WTC11 (cell line): Measurements from ENCODE around the gene DIP2A. TPM values are rescaled to one million over a fixed set of nuclear protein-coding genes. Genes with fewer than 3 reads are reported as not detected.

ENCODE experiments used
- ATAC-seq: fragments of 200-7000 bp; cut with Tn5 transposase; 2 replicates; pipeline ENCODE4 v1.10.0; 2021; ENCODE audit warnings: mild to moderate bottlenecking, moderate library complexity
- CTCF ChIA-PET: fragments of 300-600 bp; sonication (Branson Sonifier 250); formaldehyde crosslinking; loops from one replicate; lab custom pipeline; 2021; ENCODE audit warnings: antibody characterized with exemption; lab: Charles Lee
- POLR2A ChIA-PET: fragments of 350-600 bp; sonication (Branson Sonifier 250); formaldehyde crosslinking; loops from one replicate; lab custom pipeline; 2021; ENCODE audit warnings: antibody characterized with exemption; lab: Charles Lee
- DNase-seq: peaks from one replicate; pipeline ENCODE4 v3.0.0; 2021; ENCODE audit warnings: low spot score
- H3K27ac Mint-ChIP-seq: 2 replicates; pipeline ENCODE4 v1.8.0; 2021; ENCODE audit warnings: mixed read lengths
- H3K27me3 Mint-ChIP-seq: 2 replicates; pipeline ENCODE4 v1.8.0; 2021; ENCODE audit warnings: low read depth, mild to moderate bottlenecking, moderate library complexity, mixed read lengths
- H3K36me3 Mint-ChIP-seq: 2 replicates; pipeline ENCODE4 v1.8.0; 2021; ENCODE audit warnings: mixed read lengths
- H3K4me1 Mint-ChIP-seq: 2 replicates; pipeline ENCODE4 v1.8.0; 2022; ENCODE audit warnings: mixed read lengths
- H3K4me3 Mint-ChIP-seq: 2 replicates; pipeline ENCODE4 v1.8.0; 2021; ENCODE audit warnings: mild to moderate bottlenecking, moderate library complexity, mixed read lengths
- H3K9me3 Mint-ChIP-seq: 2 replicates; pipeline ENCODE4 v1.8.0; 2021; ENCODE audit warnings: mixed read lengths
- ELF4 ChIP-seq: sonication (generic); formaldehyde crosslinking; IDR thresholded peaks from 2 replicates; pipeline ENCODE4 v1.8.1; 2022; ENCODE audit warnings: low read depth, mild to moderate bottlenecking, moderate library complexity, missing genetic modification reagents
- GRHL2 ChIP-seq: fragments of 250-450 bp; sonication (Bioruptor Pico); IDR thresholded peaks from 2 replicates; pipeline ENCODE4 v1.8.0; 2022; ENCODE audit warnings: mild to moderate bottlenecking, moderate library complexity; ENCODE audit not compliant: insufficient replicate concordance, severe bottlenecking
- NFYB ChIP-seq: sonication (generic); formaldehyde crosslinking; conservative IDR thresholded peaks from 2 replicates; pipeline ENCODE4 v1.8.0; 2022; ENCODE audit warnings: low read depth, missing genetic modification reagents
- NR3C1 ChIP-seq: sonication (generic); formaldehyde crosslinking; conservative IDR thresholded peaks from 2 replicates; pipeline ENCODE4 v1.8.1; 2023; ENCODE audit warnings: low read depth, mild to moderate bottlenecking, missing genetic modification reagents
- OVOL2 ChIP-seq: fragments of 250-450 bp; sonication (Bioruptor Pico); IDR thresholded peaks from 2 replicates; pipeline ENCODE4 v1.9.0; 2021; ENCODE audit warnings: mild to moderate bottlenecking, borderline replicate concordance
- RELA ChIP-seq: sonication (generic); formaldehyde crosslinking; IDR thresholded peaks from 2 replicates; pipeline ENCODE4 v1.8.1; 2022; ENCODE audit warnings: missing genetic modification reagents, mild to moderate bottlenecking, borderline replicate concordance
- TEAD1 ChIP-seq: sonication (generic); formaldehyde crosslinking; IDR thresholded peaks from 2 replicates; pipeline ENCODE4 v1.8.0; 2022; ENCODE audit warnings: mild to moderate bottlenecking, missing genetic modification reagents
- ZNF232 ChIP-seq: sonication (generic); formaldehyde crosslinking; IDR thresholded peaks from 2 replicates; pipeline ENCODE4 v1.8.0; 2022; ENCODE audit warnings: mild to moderate bottlenecking, missing genetic modification reagents
- ZNF317 ChIP-seq: sonication (generic); formaldehyde crosslinking; IDR thresholded peaks from 2 replicates; pipeline ENCODE4 v1.8.1; 2023; ENCODE audit warnings: low read depth, mild to moderate bottlenecking, moderate library complexity, missing genetic modification reagents, borderline replicate concordance
- ZNF416 ChIP-seq: fragments of 250-450 bp; sonication (Bioruptor Pico); IDR thresholded peaks from 2 replicates; pipeline ENCODE4 v1.9.0; 2021; ENCODE audit warnings: mild to moderate bottlenecking, inconsistent platforms
- total RNA-seq: library from RNA; stranded (reverse); gene quantifications from 3 replicates; pipeline ENCODE4 v1.2.3, GENCODE V29; 2021
- TF ChIP-seq, protein P1 (sequence below): fragments of 250-450 bp; sonication (Bioruptor Pico); IDR thresholded peaks from 2 replicates; pipeline ENCODE4 v1.9.0; 2021; ENCODE audit warnings: mild to moderate bottlenecking
- TF ChIP-seq, protein P2 (sequence below): sonication (generic); formaldehyde crosslinking; IDR thresholded peaks from 2 replicates; pipeline ENCODE4 v1.8.1; 2023; ENCODE audit warnings: mild to moderate bottlenecking, missing genetic modification reagents
- TF ChIP-seq, protein P3 (sequence below): sonication (generic); formaldehyde crosslinking; IDR thresholded peaks from 2 replicates; pipeline ENCODE4 v1.8.1; 2023; ENCODE audit warnings: mild to moderate bottlenecking, missing genetic modification reagents, moderate library complexity
- TF ChIP-seq, protein P4 (sequence below): sonication (generic); formaldehyde crosslinking; IDR thresholded peaks from 2 replicates; pipeline ENCODE4 v1.8.1; 2022; ENCODE audit warnings: mild to moderate bottlenecking, missing genetic modification reagents, moderate library complexity, borderline replicate concordance
- TF ChIP-seq, protein P5 (sequence below): sonication (generic); formaldehyde crosslinking; conservative IDR thresholded peaks from 2 replicates; pipeline ENCODE4 v1.8.1; 2023; ENCODE audit warnings: mild to moderate bottlenecking, low read depth, missing genetic modification reagents, moderate library complexity

DIP2A gene
- total RNA-seq, 1 experiment from 2014 or later, result 39.4 TPM

DNA sequence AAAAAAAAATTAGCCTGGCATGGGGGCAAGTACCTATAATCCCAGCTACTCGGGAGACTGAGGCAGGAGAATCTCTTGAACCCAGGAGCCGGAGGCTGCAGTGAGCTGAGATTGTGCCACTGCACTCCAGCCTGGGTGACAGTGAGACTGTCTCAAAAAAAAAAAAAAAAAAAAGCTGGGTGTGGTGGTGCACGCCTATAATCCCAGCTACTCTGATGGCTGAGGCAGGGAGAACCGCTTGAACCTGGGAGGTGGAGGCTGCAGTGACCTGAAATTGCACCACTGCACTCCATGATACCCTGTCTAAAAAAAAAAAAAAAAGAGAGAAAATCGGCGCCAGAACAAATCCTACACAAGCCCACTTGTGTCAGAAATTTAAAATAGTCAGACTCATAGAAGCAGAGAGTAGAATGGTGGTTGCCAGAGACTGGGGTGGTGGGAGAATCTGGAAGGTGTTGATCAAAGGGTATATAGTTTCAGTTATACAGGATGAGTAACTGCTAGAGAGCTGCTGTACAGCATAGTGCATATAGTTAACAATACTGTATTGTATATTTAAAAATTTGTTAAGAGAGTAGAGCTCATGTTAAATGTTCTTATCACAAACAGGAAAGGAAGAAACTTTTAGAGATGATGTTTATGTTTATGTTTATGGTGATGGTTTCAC, 9.6 kb downstream of the DIP2A start:
- no peaks in the 10 kb centered on the region for H3K27me3 Mint-ChIP-seq
- H3K27ac Mint-ChIP-seq, result no peak overlapping the region
- ATAC-seq, result no peak
- POLR2A ChIA-PET, result interaction anchor here (0.9 to 1.0 kb wide), 2 partner anchors 10 to 165 kb away, joined by 3 to 4 read pairs; partner anchors contain the start of gene DIP2A
- H3K9me3 Mint-ChIP-seq, result no peaks in the 10 kb centered on the region
- CTCF ChIA-PET, result interaction anchor here (0.6 kb wide), 1 partner anchor 83 kb away, joined by 3 read pairs; no protein-coding TSS in a partner anchor
- no peak for TF ChIP-seq ZNF416
- TF ChIP-seq, protein P1, sequence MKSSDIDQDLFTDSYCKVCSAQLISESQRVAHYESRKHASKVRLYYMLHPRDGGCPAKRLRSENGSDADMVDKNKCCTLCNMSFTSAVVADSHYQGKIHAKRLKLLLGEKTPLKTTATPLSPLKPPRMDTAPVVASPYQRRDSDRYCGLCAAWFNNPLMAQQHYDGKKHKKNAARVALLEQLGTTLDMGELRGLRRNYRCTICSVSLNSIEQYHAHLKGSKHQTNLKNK (CRISPR knock-in tag), result no peak
- TF ChIP-seq OVOL2 (CRISPR knock-in tag), result no peak
- TF ChIP-seq NR3C1 (CRISPR knock-in tag), result no peak
- no peak for TF ChIP-seq ZNF232 (CRISPR knock-in tag)
- no peak for TF ChIP-seq ZNF317
- TF ChIP-seq, protein P2, sequence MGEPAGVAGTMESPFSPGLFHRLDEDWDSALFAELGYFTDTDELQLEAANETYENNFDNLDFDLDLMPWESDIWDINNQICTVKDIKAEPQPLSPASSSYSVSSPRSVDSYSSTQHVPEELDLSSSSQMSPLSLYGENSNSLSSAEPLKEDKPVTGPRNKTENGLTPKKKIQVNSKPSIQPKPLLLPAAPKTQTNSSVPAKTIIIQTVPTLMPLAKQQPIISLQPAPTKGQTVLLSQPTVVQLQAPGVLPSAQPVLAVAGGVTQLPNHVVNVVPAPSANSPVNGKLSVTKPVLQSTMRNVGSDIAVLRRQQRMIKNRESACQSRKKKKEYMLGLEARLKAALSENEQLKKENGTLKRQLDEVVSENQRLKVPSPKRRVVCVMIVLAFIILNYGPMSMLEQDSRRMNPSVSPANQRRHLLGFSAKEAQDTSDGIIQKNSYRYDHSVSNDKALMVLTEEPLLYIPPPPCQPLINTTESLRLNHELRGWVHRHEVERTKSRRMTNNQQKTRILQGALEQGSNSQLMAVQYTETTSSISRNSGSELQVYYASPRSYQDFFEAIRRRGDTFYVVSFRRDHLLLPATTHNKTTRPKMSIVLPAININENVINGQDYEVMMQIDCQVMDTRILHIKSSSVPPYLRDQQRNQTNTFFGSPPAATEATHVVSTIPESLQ (CRISPR knock-in tag), result no peak
- TF ChIP-seq GRHL2 (CRISPR knock-in tag), result no peak
- TF ChIP-seq, all 79 proteins: peak for 0
- Mint-ChIP-seq H3K36me3 (no peaks in the 10 kb centered on the region; the same call in 1 of the 2 replicates), H3K4me3 (no peak overlapping the region), H3K4me1 (0 out of 2 replicates have a peak, but pooled peaks cover 4% of the 10 kb centered on the region)
- no peak for DNase-seq

DNA sequence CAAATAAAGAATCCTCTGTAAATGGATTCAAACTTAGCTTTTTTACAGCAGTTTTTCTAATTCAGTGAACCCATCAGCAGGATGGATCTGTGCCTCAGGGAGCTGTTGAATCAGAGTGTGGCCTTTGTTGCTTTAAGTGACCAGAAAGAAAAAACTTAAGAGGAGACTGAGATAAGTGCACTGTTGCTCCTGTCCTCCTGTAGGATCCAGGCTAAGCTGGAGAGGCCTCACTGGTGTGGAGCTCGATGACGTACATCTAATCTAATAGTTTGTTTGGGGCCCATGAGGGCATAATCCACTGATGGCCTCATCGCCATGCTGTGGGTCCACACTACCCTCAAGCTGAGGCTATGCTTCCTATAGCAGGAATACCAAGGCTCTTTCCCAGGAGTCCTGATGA, 10.6 kb downstream of the DIP2A start:
- no peaks in the 10 kb centered on the region for H3K9me3 Mint-ChIP-seq
- no peaks in the 10 kb centered on the region for H3K36me3 Mint-ChIP-seq
- H3K4me3 Mint-ChIP-seq, result no peak overlapping the region
- DNase-seq (no peak), ATAC-seq (no peak)
- H3K27ac Mint-ChIP-seq, result no peak overlapping the region; the same call in 1 of the 2 replicates
- TF ChIP-seq, protein P3, sequence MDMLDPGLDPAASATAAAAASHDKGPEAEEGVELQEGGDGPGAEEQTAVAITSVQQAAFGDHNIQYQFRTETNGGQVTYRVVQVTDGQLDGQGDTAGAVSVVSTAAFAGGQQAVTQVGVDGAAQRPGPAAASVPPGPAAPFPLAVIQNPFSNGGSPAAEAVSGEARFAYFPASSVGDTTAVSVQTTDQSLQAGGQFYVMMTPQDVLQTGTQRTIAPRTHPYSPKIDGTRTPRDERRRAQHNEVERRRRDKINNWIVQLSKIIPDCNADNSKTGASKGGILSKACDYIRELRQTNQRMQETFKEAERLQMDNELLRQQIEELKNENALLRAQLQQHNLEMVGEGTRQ (CRISPR knock-in tag), result no peak
- TF ChIP-seq, protein P4, sequence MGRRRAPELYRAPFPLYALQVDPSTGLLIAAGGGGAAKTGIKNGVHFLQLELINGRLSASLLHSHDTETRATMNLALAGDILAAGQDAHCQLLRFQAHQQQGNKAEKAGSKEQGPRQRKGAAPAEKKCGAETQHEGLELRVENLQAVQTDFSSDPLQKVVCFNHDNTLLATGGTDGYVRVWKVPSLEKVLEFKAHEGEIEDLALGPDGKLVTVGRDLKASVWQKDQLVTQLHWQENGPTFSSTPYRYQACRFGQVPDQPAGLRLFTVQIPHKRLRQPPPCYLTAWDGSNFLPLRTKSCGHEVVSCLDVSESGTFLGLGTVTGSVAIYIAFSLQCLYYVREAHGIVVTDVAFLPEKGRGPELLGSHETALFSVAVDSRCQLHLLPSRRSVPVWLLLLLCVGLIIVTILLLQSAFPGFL (CRISPR knock-in tag), result no peak
- no peak for TF ChIP-seq ZNF232 (CRISPR knock-in tag)
- TF ChIP-seq, protein P5, sequence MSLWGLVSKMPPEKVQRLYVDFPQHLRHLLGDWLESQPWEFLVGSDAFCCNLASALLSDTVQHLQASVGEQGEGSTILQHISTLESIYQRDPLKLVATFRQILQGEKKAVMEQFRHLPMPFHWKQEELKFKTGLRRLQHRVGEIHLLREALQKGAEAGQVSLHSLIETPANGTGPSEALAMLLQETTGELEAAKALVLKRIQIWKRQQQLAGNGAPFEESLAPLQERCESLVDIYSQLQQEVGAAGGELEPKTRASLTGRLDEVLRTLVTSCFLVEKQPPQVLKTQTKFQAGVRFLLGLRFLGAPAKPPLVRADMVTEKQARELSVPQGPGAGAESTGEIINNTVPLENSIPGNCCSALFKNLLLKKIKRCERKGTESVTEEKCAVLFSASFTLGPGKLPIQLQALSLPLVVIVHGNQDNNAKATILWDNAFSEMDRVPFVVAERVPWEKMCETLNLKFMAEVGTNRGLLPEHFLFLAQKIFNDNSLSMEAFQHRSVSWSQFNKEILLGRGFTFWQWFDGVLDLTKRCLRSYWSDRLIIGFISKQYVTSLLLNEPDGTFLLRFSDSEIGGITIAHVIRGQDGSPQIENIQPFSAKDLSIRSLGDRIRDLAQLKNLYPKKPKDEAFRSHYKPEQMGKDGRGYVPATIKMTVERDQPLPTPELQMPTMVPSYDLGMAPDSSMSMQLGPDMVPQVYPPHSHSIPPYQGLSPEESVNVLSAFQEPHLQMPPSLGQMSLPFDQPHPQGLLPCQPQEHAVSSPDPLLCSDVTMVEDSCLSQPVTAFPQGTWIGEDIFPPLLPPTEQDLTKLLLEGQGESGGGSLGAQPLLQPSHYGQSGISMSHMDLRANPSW, result no peak
- no peak for TF ChIP-seq NFYB
- TF ChIP-seq ELF4, result no peak
- no peak for TF ChIP-seq RELA (CRISPR knock-in tag)
- TF ChIP-seq TEAD1 (CRISPR knock-in tag), result no peak
- 0 out of 2 replicates have a peak, but pooled peaks cover 4% of the 10 kb centered on the region for H3K4me1 Mint-ChIP-seq
- ChIA-PET CTCF (no interaction called here), POLR2A (no interaction called here)
- H3K27me3 Mint-ChIP-seq, result no peaks in the 10 kb centered on the region
